Activated CD8-positive, alpha-beta memory T cell treated with anti-CD3 and anti-CD28 coated beads for 24 hours (primary cell): ENCODE results near the gene FLRT3.

Experiments
- DNase-seq: peaks from one replicate; pipeline ENCODE4 v3.0.0-alpha.2; 2020

Gene FLRT3

GRCh38 chr20:14313341-14314020 lies 23.9 kb downstream of the FLRT3 start:
- no peak for DNase-seq

DNA sequence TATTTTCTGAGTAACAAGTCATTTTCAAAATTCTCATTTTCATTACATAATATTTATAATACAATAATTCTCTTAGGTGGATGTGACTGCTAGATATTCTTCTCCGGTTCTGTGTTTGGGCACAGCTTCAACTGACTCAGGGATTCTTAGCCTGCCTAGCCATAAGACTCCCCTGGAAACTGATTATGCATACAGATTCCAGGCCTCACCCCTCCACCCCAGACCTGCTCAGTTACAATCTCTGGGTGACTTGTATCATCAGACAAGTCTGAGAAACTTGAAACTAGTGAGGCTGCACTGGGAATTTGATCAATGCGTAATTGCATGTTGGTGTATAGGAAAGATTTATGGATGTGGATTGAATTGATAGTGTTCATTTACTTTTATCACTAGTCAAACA lies 25.4 kb downstream of the FLRT3 start:
- DNase-seq = no peak

- no peak for DNase-seq
Measured at GRCh38 chr20:14310977-14311627, 26.3 kb downstream of the FLRT3 start.

GRCh38 chr20:14307956-14308355 lies 29.5 kb downstream of the FLRT3 start:
- DNase-seq = no peak

- no peak for DNase-seq
Measured at GRCh38 chr20:14304472-14304871, 32.9 kb downstream of the FLRT3 start.

GRCh38 chr20:14303651-14304050 lies 33.8 kb downstream of the FLRT3 start:
- no peak for DNase-seq

DNA sequence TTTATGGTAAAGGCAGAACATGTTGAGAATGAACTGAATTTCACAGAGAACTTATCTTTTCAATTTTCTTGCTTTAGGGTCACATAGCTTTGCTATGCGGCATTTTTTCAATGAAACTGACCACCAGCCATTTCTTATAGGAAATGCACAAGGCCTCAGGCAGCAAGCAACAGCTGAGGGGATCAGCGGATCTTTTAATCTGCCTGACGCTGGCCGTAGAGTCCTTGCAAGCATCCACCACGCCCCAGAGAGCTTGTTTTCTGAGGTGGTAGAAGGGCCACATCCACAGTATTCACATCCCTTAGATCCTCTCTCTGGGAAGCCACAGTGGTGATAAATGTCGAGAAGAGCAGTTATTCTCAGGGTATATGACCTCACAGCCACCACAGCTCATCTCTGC lies 34.3 kb downstream of the FLRT3 start:
- DNase-seq = no peak

- no peak for DNase-seq
Measured at GRCh38 chr20:14299831-14300230, 37.6 kb downstream of the FLRT3 start.

GRCh38 chr20:14295770-14296309 lies 41.6 kb downstream of the FLRT3 start:
- DNase-seq = no peak

DNA sequence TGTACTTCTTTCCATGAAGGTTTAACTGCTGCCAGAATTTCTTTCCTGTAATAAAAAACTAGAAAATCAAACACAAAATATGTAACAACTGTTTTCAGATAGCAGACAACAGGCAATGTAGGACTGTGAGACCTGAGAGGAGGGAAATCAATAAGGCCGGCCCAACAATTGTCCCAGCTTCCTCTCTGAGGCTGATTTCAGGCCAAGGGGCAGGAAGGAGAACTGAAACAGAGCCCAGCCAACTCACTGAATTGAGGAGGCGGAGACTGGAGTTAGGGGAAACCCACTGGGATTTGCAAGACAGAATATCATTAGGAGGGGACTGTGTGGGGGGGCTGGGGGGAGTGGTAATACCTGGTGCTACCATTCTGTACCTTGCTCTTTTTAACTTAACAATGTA lies 42.2 kb downstream of the FLRT3 start:
- DNase-seq = no peak

GRCh38 chr20:14291502-14291901 lies 45.9 kb downstream of the FLRT3 start:
- no peak for DNase-seq

DNA sequence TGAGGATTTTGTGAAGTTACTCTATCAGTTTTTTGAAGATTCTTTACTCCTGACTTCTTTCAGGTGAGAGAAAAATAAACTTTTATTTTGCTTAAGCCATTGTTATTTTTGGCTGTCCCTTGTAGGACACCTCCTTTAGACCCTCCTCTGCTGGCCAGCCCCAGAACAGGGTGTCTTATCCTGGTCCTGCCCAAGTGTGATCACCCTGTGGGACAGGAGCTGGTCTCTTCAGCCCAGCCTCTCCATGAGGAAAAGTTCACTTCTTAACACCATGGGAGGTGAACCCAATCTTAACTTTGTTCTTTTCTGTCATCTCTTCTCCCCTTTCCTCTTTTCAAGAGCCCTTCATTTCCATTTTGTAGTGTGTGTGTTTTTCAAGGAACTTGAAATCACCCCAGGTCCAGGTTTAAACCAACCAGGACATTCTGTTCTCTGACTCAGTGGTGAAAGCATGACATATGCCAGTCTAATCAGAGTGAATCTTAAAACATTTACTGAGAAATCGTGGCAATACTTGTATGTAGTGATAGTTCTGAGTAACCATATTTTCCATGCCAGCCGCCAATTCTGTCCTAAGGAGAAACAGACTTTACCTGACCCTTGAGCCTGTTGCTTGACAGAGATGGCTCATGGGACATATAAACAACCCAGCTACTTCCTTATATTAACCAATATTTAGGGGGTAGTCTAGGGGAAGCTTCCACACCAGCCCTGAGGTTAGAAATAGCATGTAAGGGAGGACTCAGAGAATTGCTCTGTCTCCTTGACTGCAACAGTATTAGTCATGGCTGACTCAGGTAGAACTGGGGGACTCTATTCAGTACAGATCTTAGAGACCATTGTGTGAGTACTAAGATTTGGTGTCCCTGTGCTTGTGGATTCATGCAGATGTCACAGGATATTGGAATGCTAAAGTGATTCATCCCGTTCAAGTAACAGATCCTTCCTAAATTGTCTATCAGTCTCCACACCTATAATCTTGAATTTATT lies 48.8 kb downstream of the FLRT3 start:
- DNase-seq = no peak

DNA sequence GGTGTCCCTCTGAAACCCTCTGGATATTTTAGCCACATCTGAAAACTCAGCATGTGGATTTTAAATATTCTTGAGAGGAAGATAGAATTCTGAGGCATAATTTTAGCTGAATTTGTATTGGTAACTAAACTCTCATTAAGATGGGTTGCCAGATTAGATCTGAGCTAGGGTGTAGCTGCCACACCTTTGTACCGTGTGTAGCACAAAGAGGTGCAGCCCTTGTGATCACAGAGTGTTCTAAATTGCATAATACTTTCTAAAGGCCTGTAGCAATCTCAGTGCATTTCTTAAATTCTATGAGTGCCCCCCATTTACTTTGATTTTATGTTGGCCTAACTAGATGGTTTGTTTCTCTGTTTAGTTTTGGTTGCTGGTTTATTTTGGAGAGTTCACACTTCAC lies 53.0 kb downstream of the FLRT3 start:
- no peak for DNase-seq

DNA sequence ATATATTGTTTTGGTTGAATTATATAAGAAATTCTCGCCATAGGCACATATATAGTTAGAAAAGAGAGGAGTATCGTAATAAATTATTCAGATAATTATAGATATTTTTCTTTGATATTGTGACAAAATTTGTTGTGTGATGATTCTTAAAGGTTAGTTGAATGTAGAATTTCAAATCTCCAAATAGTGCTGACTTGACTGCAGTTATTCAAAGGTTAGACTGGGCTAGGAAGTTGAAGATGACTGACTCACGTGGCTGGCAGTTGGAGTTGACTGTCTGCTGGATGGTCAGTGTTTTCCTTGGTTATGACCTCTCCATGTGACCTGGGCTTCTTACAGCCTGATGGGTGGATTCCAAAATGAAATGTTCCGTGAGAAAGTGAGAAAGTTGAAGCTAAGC lies 55.3 kb downstream of the FLRT3 start:
- no peak for DNase-seq
